K562 (cell line): ENCODE data around the gene CHRNG. TPM values are rescaled to one million over a fixed set of nuclear protein-coding genes. Genes with fewer than 3 reads are reported as not detected.
A peak's percentile ranks its signal among the peaks of the same experiment; 100 is the strongest.

Experiments used
- ATAC-seq: fragments of 200-7000 bp; cut with Tn5 transposase; 3 replicates; pipeline ENCODE4 v1.9.1; 2020; ENCODE audit warnings: moderate library complexity
- Bru-seq: library from RNA; stranded (reverse); fragments of 400-500 nt; gene quantifications from one replicate; lab custom pipeline; 2021; lab: Mats Ljungman, UMichigan
- BruChase-seq, 2 experiments: library from RNA; stranded (reverse); fragments of 400-500 nt; gene quantifications; one replicate each; lab custom pipeline; 2021; lab: Mats Ljungman, UMichigan
- BruUV-seq: library from RNA; stranded (reverse); fragments of 400-500 nt; replicated peaks from 2 replicates; lab custom pipeline; 2021; lab: Mats Ljungman, UMichigan
- CTCF ChIA-PET: fragments of 300-600 bp; formaldehyde crosslinking; extraction: SDS; loops from one replicate; lab custom pipeline; 2021; ENCODE audit warnings: low intra/inter-chr PET ratio; lab: Yijun Ruan, JAX
- POLR2A ChIA-PET: fragments of 300-600, 350-650 bp; sonication (Branson Sonifier 250); formaldehyde crosslinking; extraction: SDS; loops from one replicate; lab custom pipeline; 2021; ENCODE audit warnings: antibody characterized with exemption, inconsistent platforms; lab: Yijun Ruan, JAX
- DNase-seq, 4 experiments: peaks; one replicate each; pipeline versions ENCODE4 v3.0.0 to v3.0.0-alpha.2; 2011 to 2018; ENCODE audit warnings: low spot score in 3 of 4, mixed read lengths in 3 of 4; ENCODE audit errors: extremely low read depth in 1 of 4
- FAIRE-seq: peaks from 2 replicates; lab custom pipeline; 2011; peaks lifted over from hg19 to GRCh38; lab: Jason Lieb, UNC
- H2AFZ ChIP-seq: 2 replicates; pipeline ENCODE4 v1.6.0; 2011; ENCODE audit warnings: low read depth, low read length, control low read depth, inconsistent platforms
- H3K27ac ChIP-seq: fragments of 200-600 bp; 3 replicates; pipeline ENCODE4 v1.8.0; 2011; ENCODE audit warnings: low read depth, mild to moderate bottlenecking, control low read depth, inconsistent platforms, low read length, moderate library complexity, mixed read lengths; ENCODE audit errors: extremely low read depth
- H3K27me3 ChIP-seq, 2 experiments: fragments of 300-600 bp in 1 of 2; 2 replicates in 1 of 2; 3 replicates in 1 of 2; pipeline versions ENCODE4 v1.6.0 to v1.8.0; 2011; ENCODE audit warnings: inconsistent platforms in 2 of 2, low read length in 2 of 2, mild to moderate bottlenecking in 1 of 2, mixed read lengths in 1 of 2, moderate library complexity in 1 of 2; ENCODE audit not compliant: control insufficient read depth in 2 of 2, insufficient read depth in 2 of 2
- H3K36me3 ChIP-seq: fragments of 300-600 bp; 3 replicates; pipeline ENCODE4 v1.8.0; 2011; ENCODE audit warnings: mild to moderate bottlenecking, low read length, inconsistent platforms; ENCODE audit not compliant: control insufficient read depth, insufficient read depth
- H3K4me1 ChIP-seq, 2 experiments: fragments of 200-600 bp in 1 of 2; replicated peaks in 1 of 2; 2 replicates in 1 of 2; 3 replicates in 1 of 2; pipeline versions ENCODE4 v1.5.1 to v1.8.0; 2011; ENCODE audit warnings: inconsistent platforms in 2 of 2, low read length in 2 of 2, mild to moderate bottlenecking in 1 of 2, mixed read lengths in 1 of 2, moderate library complexity in 1 of 2; ENCODE audit not compliant: control insufficient read depth in 2 of 2, insufficient read depth in 2 of 2
- H3K4me2 ChIP-seq: 2 replicates; pipeline ENCODE4 v1.6.1; 2011; ENCODE audit warnings: low read length, control low read depth, inconsistent platforms, mixed read lengths; ENCODE audit not compliant: insufficient read depth
- H3K4me3 ChIP-seq: fragments of 200-600 bp; sonication (generic), shearing (Covaris generic); 2 replicates; pipeline ENCODE4 v1.5.1; 2016; ENCODE audit warnings: control low read depth, inconsistent platforms
- H3K79me2 ChIP-seq: fragments of 200-600 bp; 3 replicates; pipeline ENCODE4 v1.8.0; 2011; ENCODE audit warnings: low read length, inconsistent platforms; ENCODE audit not compliant: control insufficient read depth, insufficient read depth
- H3K9ac ChIP-seq, 2 experiments: 2 replicates each; pipeline versions ENCODE4 v1.6.0 to v1.6.1; 2011; ENCODE audit warnings: low read depth in 2 of 2, low read length in 2 of 2, control low read depth in 1 of 2, inconsistent platforms in 1 of 2, mild to moderate bottlenecking in 1 of 2, mixed read lengths in 1 of 2; ENCODE audit not compliant: insufficient read depth in 1 of 2
- H3K9me1 ChIP-seq: one replicate; pipeline ENCODE4 v1.6.0; 2011; ENCODE audit warnings: inconsistent platforms, mild to moderate bottlenecking, low read length, moderate library complexity; ENCODE audit not compliant: control insufficient read depth, insufficient read depth
- H3K9me3 ChIP-seq: replicated peaks from 2 replicates; pipeline ENCODE4 v1.5.1; 2011; ENCODE audit warnings: low read depth, low read length, inconsistent platforms; ENCODE audit not compliant: control insufficient read depth, insufficient read depth
- H4K20me1 ChIP-seq: replicated peaks from 2 replicates; pipeline ENCODE4 v1.6.1; 2011; ENCODE audit warnings: low read length, inconsistent platforms, mixed read lengths; ENCODE audit not compliant: control insufficient read depth, insufficient read depth
- NONO ChIP-seq, 2 experiments: fragments of 200-400 bp in 1 of 2; fragments of 450-650 bp in 1 of 2; formaldehyde crosslinking in 1 of 2; IDR thresholded peaks; 2 replicates each; pipeline ENCODE4 v1.6.1; 2017; ENCODE audit warnings: low read depth in 2 of 2, mild to moderate bottlenecking in 2 of 2, moderate library complexity in 2 of 2, low read length in 1 of 2
- WGBS: fragments of 100-300 bp; shearing (Covaris generic); methylation state at CpG from one replicate; pipeline ENCODE4 v1.1.6; 2016; ENCODE audit warnings: low coverage, mixed read lengths; ENCODE audit not compliant: insufficient coverage; ENCODE audit errors: missing lambda C conversion rate; 5-methylcytosine and 5-hydroxymethylcytosine counted together
- in situ Hi-C: fragments of 300-500 bp; cut with MboI; formaldehyde crosslinking; loops from 4 replicates; pipeline ENCODE4 v1.15.0; 2018; ENCODE audit warnings: inconsistent platforms, mixed read lengths
- intact Hi-C: fragments of 100-400 bp; cut with micrococcal nuclease; formaldehyde crosslinking; loops from 2 replicates; pipeline ENCODE4 v1.14.2; 2022
- long read RNA-seq, 3 experiments: library from polyadenylated mRNA in 2 of 3; library from RNA in 1 of 3; unstranded in 2 of 3; stranded (forward) in 1 of 3; transcript quantifications; one replicate each; pipeline ENCODE4 v2.0.0, GENCODE V29; 2019 to 2022
- polyA minus RNA-seq, 3 experiments: library from RNA; depleted of rRNA, polyadenylated mRNA; stranded (reverse); fragments of >200 nt; gene quantifications; 2 replicates each; pipeline ENCODE4 v1.2.3, GENCODE V29; 2011
- polyA plus RNA-seq, 8 experiments: library from polyadenylated mRNA; depleted of rRNA in 4 of 8; stranded (reverse) in 5 of 8; unstranded in 3 of 8; fragments of >200 nt; fragmentation: Nextera tagmentation in 2 of 8; fragmentation: Illumina TruSeq in 1 of 8; extraction: Ambion mirVana in 2 of 8; extraction: Trizol in 1 of 8; gene quantifications; 2 replicates each; pipeline versions ENCODE4 v1.2.1 to v1.2.3, GENCODE V29; 2011 to 2014; ENCODE audit warnings: inconsistent platforms in 1 of 8, missing spikeins in 1 of 8
- total RNA-seq, 7 experiments: library from RNA; depleted of rRNA in 6 of 7; stranded (reverse); fragments of >200 nt in 6 of 7; fragmentation: Illumina TruSeq in 2 of 7; extraction: Trizol in 2 of 7; gene quantifications; 2 replicates each; pipeline versions ENCODE4 v1.2.1 to v1.2.3, GENCODE V29; 2011 to 2021; ENCODE audit warnings: low replicate concordance in 1 of 7
- TF ChIP-seq, protein P1 (sequence below): sonication (generic); formaldehyde crosslinking; IDR thresholded peaks from 2 replicates; pipeline ENCODE4 v1.8.0; 2022; ENCODE audit warnings: missing genetic modification reagents, mild to moderate bottlenecking, moderate library complexity, borderline replicate concordance

Gene CHRNG
- not detected in 2 replicates for total RNA-seq (2011; cell fraction: chromatin; rRNA removed; ENCODE audit: low replicate concordance)
- total RNA-seq (2011; cell fraction: nucleolus; rRNA removed), result not detected in 2 replicates
- not detected in 2 replicates for total RNA-seq (2011; cell fraction: nucleoplasm; rRNA removed)
- total RNA-seq (2014; rRNA removed) (not detected in 2 replicates), total RNA-seq (2014; rRNA removed; fragmentation: Illumina TruSeq; extraction: Trizol) (not detected in 2 replicates), total RNA-seq (2015; rRNA removed; fragmentation: Illumina TruSeq; extraction: Trizol) (not detected in 2 replicates), total RNA-seq (2021) (not detected in 2 replicates), polyA plus RNA-seq (2011; rRNA removed) (not detected in 2 replicates), polyA plus RNA-seq (2014; fragmentation: Illumina TruSeq; extraction: Trizol) (not detected in 2 replicates), polyA plus RNA-seq (2014; fragmentation: Nextera tagmentation; extraction: Ambion mirVana) (not detected), polyA plus RNA-seq (2014; rRNA removed) (not detected in 2 replicates), polyA minus RNA-seq (2011; rRNA and poly(A)+ RNA removed) (not detected in 2 replicates), Bru-seq, nascent RNA (not detected), BruChase-seq, experiment 1, labeled RNA remaining after a 2-hour chase (not detected), BruChase-seq, experiment 2, labeled RNA remaining after a 6-hour chase (not detected)
- not detected in 2 replicates for polyA plus RNA-seq (2011; cell fraction: cytosol; rRNA removed)
- not detected in 2 replicates for polyA plus RNA-seq (2011; cell fraction: nucleus; rRNA removed)
- polyA plus RNA-seq (2012), result 0.07 TPM in 1 of 2 replicates, not detected in the other
- polyA minus RNA-seq (2011; cell fraction: cytosol; rRNA and poly(A)+ RNA removed), result not detected in 2 replicates
- not detected in 2 replicates for polyA minus RNA-seq (2011; cell fraction: nucleus; rRNA and poly(A)+ RNA removed)
- long read RNA-seq, experiment 1, result 0 reads
- long read RNA-seq, experiment 2, result 0 reads
- long read RNA-seq, experiment 3, result 0 reads

- 18% methylated on average over 17 of the region's 23 CpGs for WGBS
- no TSS peak for BruUV-seq
- in situ Hi-C loops, result no loop called here
- H4K20me1 ChIP-seq, result no peaks in the 10 kb centered on the region
- ChIA-PET POLR2A (interaction anchor here (1.2 kb wide), 1 partner anchor 75 kb away, joined by 3 read pairs; no protein-coding TSS in a partner anchor), CTCF (no interaction called here)
- peak within 1 kb of the TSS in 1 of 2 experiments; percentile 20; a peak in 1 of 4 replicates for H3K9ac ChIP-seq
- no peak within 1 kb of the TSS for H2AFZ ChIP-seq
- H3K27me3 ChIP-seq, result no peaks in the 10 kb centered on the region
- TF ChIP-seq NONO (IDR thresholded peaks at IDR 0.05; ENCODE audit: low read depth in 2 of 2, low read length in 1 of 2), result no peak
- TF ChIP-seq, protein P1, sequence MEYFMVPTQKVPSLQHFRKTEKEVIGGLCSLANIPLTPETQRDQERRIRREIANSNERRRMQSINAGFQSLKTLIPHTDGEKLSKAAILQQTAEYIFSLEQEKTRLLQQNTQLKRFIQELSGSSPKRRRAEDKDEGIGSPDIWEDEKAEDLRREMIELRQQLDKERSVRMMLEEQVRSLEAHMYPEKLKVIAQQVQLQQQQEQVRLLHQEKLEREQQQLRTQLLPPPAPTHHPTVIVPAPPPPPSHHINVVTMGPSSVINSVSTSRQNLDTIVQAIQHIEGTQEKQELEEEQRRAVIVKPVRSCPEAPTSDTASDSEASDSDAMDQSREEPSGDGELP (CRISPR knock-in tag), result peak; percentile 93
- H3K27ac ChIP-seq, result no peak within 1 kb of the TSS
- no peaks in the 10 kb centered on the region for H3K36me3 ChIP-seq
- no peak within 1 kb of the TSS for H3K4me3 ChIP-seq
- H3K79me2 ChIP-seq, result no peaks in the 10 kb centered on the region
- H3K9me1 ChIP-seq, result no peaks in the 10 kb centered on the region
- no peaks in the 10 kb centered on the region for H3K9me3 ChIP-seq
- ATAC-seq (peak; percentile 11; the same call in 2 of the 3 replicates), DNase-seq (no peak), FAIRE-seq (no peak)
- peaks cover 0 to 31% of the 10 kb centered on the region in 2 experiments; a peak in 2 of 5 replicates for H3K4me1 ChIP-seq
- intact Hi-C loops, result no loop called here
- H3K4me2 ChIP-seq, result no peak within 1 kb of the TSS
Measured at GRCh38 chr2:232539298-232540231, at the start of gene CHRNG. Gene CHRNG (plus strand): TSS chr2:232539692. CDS start chr2:232539748, 56 bp downstream.
